WTC11 (cell line): ENCODE data around the gene RBFOX1.
"Not testable (repeated sequence)": the region's sequence is repeated elsewhere in the genome, so short reads cannot be mapped to it uniquely, and the experiment has no call there.

Experiments
- NFYB ChIP-seq: sonication (generic); formaldehyde crosslinking; conservative IDR thresholded peaks from 2 replicates; pipeline ENCODE4 v1.8.0; 2022; ENCODE audit warnings: low read depth, missing genetic modification reagents
- NR3C1 ChIP-seq: sonication (generic); formaldehyde crosslinking; conservative IDR thresholded peaks from 2 replicates; pipeline ENCODE4 v1.8.1; 2023; ENCODE audit warnings: low read depth, mild to moderate bottlenecking, missing genetic modification reagents
- SMAD4 ChIP-seq: sonication (generic); formaldehyde crosslinking; IDR thresholded peaks from 2 replicates; pipeline ENCODE4 v1.8.0; 2022; ENCODE audit warnings: mild to moderate bottlenecking, missing genetic modification reagents
- SP1 ChIP-seq: sonication (generic); formaldehyde crosslinking; conservative IDR thresholded peaks from 2 replicates; pipeline ENCODE4 v1.8.1; 2022; ENCODE audit warnings: missing genetic modification reagents
- TF ChIP-seq, protein P1 (sequence below): fragments of 200-600 bp; IDR thresholded peaks from 2 replicates; pipeline ENCODE4 v1.8.0; 2022; ENCODE audit warnings: antibody characterized with exemption
- TF ChIP-seq, protein P2 (sequence below): sonication (generic); formaldehyde crosslinking; conservative IDR thresholded peaks from 2 replicates; pipeline ENCODE4 v1.8.1; 2022; ENCODE audit warnings: mild to moderate bottlenecking, missing genetic modification reagents
- TF ChIP-seq, protein P3 (sequence below): sonication (generic); formaldehyde crosslinking; IDR thresholded peaks from 2 replicates; pipeline ENCODE4 v1.8.1; 2023; ENCODE audit warnings: mild to moderate bottlenecking, missing genetic modification reagents, moderate library complexity

DNA sequence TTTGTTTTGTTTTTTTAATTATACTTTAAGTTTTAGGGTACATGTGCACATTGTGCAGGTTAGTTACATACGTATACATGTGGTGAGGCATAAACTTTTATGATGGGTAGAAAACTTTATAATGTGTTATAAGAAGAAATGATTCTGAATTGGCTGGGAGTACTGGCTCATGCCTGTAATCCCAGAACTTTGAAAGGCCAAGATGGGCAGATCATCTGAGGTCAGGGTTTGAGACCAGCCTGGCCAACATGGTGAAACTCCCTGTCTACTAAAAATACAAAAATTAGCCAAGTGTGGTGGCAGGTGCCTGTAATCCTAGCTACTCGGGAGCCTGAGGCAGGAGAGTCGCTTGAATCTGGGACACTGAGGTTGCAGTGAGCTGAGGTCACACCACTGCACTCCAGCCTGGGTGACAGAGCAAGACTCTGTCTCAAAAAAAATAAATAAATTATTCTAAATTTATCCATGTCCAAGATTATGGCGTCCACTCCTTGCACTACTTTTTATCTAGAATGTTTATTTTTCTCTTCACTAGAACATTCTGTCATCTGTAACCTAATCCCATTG is 170.0 kb downstream of the RBFOX1 start:
- TF ChIP-seq, protein P1, sequence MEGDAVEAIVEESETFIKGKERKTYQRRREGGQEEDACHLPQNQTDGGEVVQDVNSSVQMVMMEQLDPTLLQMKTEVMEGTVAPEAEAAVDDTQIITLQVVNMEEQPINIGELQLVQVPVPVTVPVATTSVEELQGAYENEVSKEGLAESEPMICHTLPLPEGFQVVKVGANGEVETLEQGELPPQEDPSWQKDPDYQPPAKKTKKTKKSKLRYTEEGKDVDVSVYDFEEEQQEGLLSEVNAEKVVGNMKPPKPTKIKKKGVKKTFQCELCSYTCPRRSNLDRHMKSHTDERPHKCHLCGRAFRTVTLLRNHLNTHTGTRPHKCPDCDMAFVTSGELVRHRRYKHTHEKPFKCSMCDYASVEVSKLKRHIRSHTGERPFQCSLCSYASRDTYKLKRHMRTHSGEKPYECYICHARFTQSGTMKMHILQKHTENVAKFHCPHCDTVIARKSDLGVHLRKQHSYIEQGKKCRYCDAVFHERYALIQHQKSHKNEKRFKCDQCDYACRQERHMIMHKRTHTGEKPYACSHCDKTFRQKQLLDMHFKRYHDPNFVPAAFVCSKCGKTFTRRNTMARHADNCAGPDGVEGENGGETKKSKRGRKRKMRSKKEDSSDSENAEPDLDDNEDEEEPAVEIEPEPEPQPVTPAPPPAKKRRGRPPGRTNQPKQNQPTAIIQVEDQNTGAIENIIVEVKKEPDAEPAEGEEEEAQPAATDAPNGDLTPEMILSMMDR = not testable (repeated sequence)
- not testable (repeated sequence) for TF ChIP-seq SP1 (CRISPR knock-in tag); NR3C1; NFYB (CRISPR knock-in tag); SMAD4 (CRISPR knock-in tag)
- TF ChIP-seq, protein P2, sequence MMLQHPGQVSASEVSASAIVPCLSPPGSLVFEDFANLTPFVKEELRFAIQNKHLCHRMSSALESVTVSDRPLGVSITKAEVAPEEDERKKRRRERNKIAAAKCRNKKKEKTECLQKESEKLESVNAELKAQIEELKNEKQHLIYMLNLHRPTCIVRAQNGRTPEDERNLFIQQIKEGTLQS (CRISPR knock-in tag) = not testable (repeated sequence)
- TF ChIP-seq, protein P3, sequence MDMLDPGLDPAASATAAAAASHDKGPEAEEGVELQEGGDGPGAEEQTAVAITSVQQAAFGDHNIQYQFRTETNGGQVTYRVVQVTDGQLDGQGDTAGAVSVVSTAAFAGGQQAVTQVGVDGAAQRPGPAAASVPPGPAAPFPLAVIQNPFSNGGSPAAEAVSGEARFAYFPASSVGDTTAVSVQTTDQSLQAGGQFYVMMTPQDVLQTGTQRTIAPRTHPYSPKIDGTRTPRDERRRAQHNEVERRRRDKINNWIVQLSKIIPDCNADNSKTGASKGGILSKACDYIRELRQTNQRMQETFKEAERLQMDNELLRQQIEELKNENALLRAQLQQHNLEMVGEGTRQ = not testable (repeated sequence)
